ENCODE results near the gene CFDP1.

CFDP1 gene

GRCh38 chr16:75432828-75433731, at the start of gene CFDP1:
TSS of gene CFDP1 (minus strand) at chr16:75433503. CDS start at chr16:75433352, 151 bp downstream.
- TF ChIP-seq CTCF (IDR thresholded peaks at IDR 0.05; ENCODE audit: low read depth, low read length): no peak

DNA sequence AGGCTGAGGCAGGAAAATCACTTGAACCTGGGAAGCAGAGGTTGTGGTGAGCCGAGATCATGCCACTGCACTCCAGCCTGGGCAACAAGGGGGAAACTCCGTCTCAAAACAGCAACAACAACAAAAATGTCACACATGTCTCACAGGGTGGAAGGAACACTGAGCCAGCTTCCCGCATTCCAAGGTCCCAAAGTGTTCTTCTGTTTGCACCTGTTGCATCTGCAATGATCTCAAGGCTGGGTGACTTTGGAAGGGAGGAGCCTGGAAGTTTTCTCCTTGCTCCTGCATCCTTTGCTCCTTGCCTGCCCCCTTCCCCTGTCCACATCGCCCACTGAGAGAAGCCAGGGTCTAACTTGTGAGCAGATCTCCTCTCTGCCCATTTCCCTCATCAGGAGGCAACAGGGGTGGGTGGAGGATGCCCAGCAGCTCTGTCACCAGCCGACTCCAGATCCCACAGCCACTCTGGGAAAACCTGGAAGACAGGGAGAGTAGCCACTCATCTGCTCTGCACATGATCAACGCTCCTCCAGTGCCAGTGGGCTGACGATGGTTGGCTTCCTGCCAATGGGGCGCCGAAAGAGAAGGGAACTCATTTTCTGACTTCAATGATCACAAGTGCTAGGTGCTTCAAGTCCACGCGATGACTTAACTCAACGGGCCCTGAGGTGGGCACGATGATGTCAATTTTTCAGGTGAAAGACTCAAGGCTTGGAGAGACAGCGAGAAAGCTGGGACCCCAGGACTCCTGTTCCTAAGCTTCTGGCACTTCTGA, 49.3 kb upstream of the CFDP1 start:
- TF ChIP-seq CTCF (IDR thresholded peaks at IDR 0.05; ENCODE audit: low read depth, low read length): no peak

More at GRCh38 chr16:75432828-75433731, at the start of gene CFDP1:
- peak within 1 kb of the TSS; percentile 75 for H3K4me3 ChIP-seq (ENCODE audit: low read depth, low read length)

GRCh38 chr16:75481475-75481874, 48.2 kb upstream of the CFDP1 start:
- no peak for TF ChIP-seq CTCF (IDR thresholded peaks at IDR 0.05; ENCODE audit: low read depth, low read length)
- no peak overlapping the region for H3K4me3 ChIP-seq (ENCODE audit: low read depth, low read length)

More for the DNA sequence above, 49.3 kb upstream of the CFDP1 start:
- H3K4me3 ChIP-seq (ENCODE audit: low read depth, low read length): no peak overlapping the region

- H3K4me3 ChIP-seq (ENCODE audit: low read depth, low read length): no peak overlapping the region
- TF ChIP-seq CTCF (IDR thresholded peaks at IDR 0.05; ENCODE audit: low read depth, low read length): no peak
These were observed 46.2 kb upstream of the CFDP1 start for GRCh38 chr16:75479421-75479990.

GRCh38 chr16:75478480-75479345, 45.4 kb upstream of the CFDP1 start:
- H3K4me3 ChIP-seq (ENCODE audit: low read depth, low read length): no peak overlapping the region
- TF ChIP-seq CTCF (IDR thresholded peaks at IDR 0.05; ENCODE audit: low read depth, low read length): no peak

- no peak for TF ChIP-seq CTCF (IDR thresholded peaks at IDR 0.05; ENCODE audit: low read depth, low read length)
- no peak overlapping the region for H3K4me3 ChIP-seq (ENCODE audit: low read depth, low read length)
These were observed 44.6 kb upstream of the CFDP1 start for GRCh38 chr16:75477680-75478473.

Data from WI38 (cell line).